Activated T-cell treated with anti-CD3 and anti-CD28 coated beads, Interleukin-2, amount 50 U/mL, for 4 hours (primary cell): Measurements from ENCODE around the gene TMEM213. TPM values are rescaled to one million over a fixed set of nuclear protein-coding genes. Genes with fewer than 3 reads are reported as not detected.

Source experiments
- ATAC-seq, 2 donors: fragments of 200-7000 bp; cut with Tn5 transposase; one replicate each; pipeline ENCODE4 v1.10.0; 2021
- DNase-seq: peaks from one replicate; pipeline ENCODE4 v3.0.0-alpha.2; 2020
- H3K27me3 Mint-ChIP-seq: one replicate; pipeline ENCODE4 v1.8.0; 2021; ENCODE audit warnings: low read depth, mixed read lengths
- H3K36me3 Mint-ChIP-seq: one replicate; pipeline ENCODE4 v1.8.0; 2022; ENCODE audit warnings: mixed read lengths; ENCODE audit not compliant: insufficient read depth
- H3K4me1 Mint-ChIP-seq: one replicate; pipeline ENCODE4 v1.8.0; 2021; ENCODE audit warnings: low read depth, mixed read lengths
- H3K4me3 Mint-ChIP-seq: one replicate; pipeline ENCODE4 v1.8.0; 2021; ENCODE audit warnings: mild to moderate bottlenecking, moderate library complexity, mixed read lengths
- H3K9me3 Mint-ChIP-seq: one replicate; pipeline ENCODE4 v1.8.0; 2021; ENCODE audit warnings: mixed read lengths
- total RNA-seq, 3 donors: library from RNA; stranded (reverse); gene quantifications; one replicate each; pipeline ENCODE4 v1.2.1, GENCODE V29; 2021

TMEM213 gene
- total RNA-seq, 3 donors from 2014 or later: not detected

- Mint-ChIP-seq H3K36me3 (no peaks in the 10 kb centered on the region), H3K4me1 (no peaks in the 10 kb centered on the region), H3K9me3 (no peaks in the 10 kb centered on the region), H3K4me3 (no peak overlapping the region), H3K27me3 (peaks cover 13% of the 10 kb centered on the region)
- ATAC-seq: no peak
- DNase-seq: no peak
Measured at GRCh38 chr7:138842111-138842510, 44.3 kb downstream of the TMEM213 start.

DNA sequence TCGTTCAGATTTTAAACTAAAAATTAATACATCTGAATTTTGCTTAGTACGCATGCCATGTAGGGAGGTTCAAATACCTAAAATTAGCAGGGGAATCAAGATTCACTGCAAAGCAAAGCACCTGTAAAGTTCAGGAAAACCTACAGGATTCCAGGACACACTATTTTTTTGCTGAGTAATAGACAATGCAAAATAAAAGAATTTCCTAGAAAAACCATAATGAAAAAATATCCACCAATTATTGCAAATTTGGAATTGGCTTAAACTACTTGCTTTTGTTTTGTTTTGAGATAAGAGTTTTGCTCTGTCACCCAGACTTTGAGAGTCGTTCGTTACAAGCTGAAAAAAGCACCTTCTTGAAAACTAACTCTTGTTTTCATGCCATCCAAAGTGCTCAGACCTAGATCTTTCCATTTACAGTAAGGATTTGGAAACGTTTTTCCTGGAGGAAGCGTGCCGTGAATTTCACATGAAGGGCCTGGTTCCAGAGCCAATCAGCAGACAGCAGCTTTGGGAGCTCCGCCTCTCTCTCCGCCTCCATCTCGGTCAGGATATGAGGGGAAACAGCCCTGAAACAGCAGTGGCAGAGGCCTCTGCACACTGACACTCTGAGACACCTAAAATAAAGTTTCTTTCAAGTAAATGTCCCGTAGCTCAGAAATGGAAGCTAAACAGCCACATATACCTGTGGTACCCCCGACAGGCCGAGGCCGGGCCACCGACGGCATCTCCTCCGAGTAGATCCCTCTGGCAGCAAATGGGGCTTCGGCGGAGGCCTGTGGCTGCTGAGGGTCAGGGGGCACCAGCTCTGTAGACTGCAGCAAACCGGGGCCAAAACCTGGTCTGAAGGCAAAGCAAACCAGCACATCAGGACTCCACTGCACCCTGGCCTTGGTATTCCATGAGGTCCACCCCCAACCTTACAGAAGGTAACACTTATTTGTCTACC lies 46.1 kb downstream of the TMEM213 start:
- Mint-ChIP-seq H3K4me1 (no peaks in the 10 kb centered on the region), H3K4me3 (no peak overlapping the region), H3K36me3 (no peaks in the 10 kb centered on the region), H3K9me3 (no peaks in the 10 kb centered on the region), H3K27me3 (peaks cover 13% of the 10 kb centered on the region)
- no peak for ATAC-seq
- no peak for DNase-seq

- Mint-ChIP-seq H3K27me3 (peaks cover 4% of the 10 kb centered on the region), H3K9me3 (peaks cover 5% of the 10 kb centered on the region), H3K4me1 (no peaks in the 10 kb centered on the region), H3K36me3 (no peaks in the 10 kb centered on the region), H3K4me3 (no peak overlapping the region)
- ATAC-seq: no peak
- no peak for DNase-seq
Measured at GRCh38 chr7:138845711-138846110, 47.9 kb downstream of the TMEM213 start.

- Mint-ChIP-seq H3K36me3 (no peaks in the 10 kb centered on the region), H3K4me3 (no peak overlapping the region), H3K4me1 (no peaks in the 10 kb centered on the region), H3K27me3 (peaks cover 3% of the 10 kb centered on the region), H3K9me3 (peaks cover 5% of the 10 kb centered on the region)
- no peak for DNase-seq
- no peak for ATAC-seq
Measured at GRCh38 chr7:138848056-138848980, 50.5 kb downstream of the TMEM213 start.

- Mint-ChIP-seq H3K36me3 (no peaks in the 10 kb centered on the region), H3K9me3 (peaks cover 5% of the 10 kb centered on the region), H3K4me3 (no peak overlapping the region), H3K27me3 (peaks cover 3% of the 10 kb centered on the region), H3K4me1 (no peaks in the 10 kb centered on the region)
- no peak for ATAC-seq
- no peak for DNase-seq
Measured at GRCh38 chr7:138849701-138850100, 51.9 kb downstream of the TMEM213 start.

- H3K4me1 Mint-ChIP-seq: no peaks in the 10 kb centered on the region
Measured at GRCh38 chr7:138852469-138852868, 54.7 kb downstream of the TMEM213 start.

DNA sequence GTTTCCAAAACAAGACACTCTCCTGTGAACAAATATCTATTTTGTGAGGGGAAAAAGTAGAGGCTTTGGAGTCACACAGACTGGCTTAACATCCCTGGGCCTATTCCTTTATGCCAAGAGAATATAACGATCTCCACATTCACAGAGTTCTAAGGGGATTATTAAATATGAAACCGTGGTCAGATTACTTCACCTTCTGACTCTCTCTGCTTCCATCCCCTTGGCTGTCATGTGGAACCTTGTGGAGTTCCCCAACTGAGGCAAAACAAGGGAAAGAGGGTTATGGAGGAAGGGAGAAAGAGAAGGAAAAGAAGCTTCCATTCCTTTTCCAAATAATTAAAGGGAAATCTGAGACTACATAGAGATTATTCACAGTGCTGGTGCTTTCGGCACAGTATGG lies 55.7 kb downstream of the TMEM213 start:
- Mint-ChIP-seq H3K9me3 (peaks cover 18% of the 10 kb centered on the region), H3K4me1 (no peaks in the 10 kb centered on the region), H3K36me3 (peaks cover 2% of the 10 kb centered on the region), H3K27me3 (peaks cover 2% of the 10 kb centered on the region), H3K4me3 (no peak overlapping the region)
- DNase-seq (no peak), ATAC-seq (no peak)

More at GRCh38 chr7:138852469-138852868, 54.7 kb downstream of the TMEM213 start:
- H3K36me3 Mint-ChIP-seq: no peaks in the 10 kb centered on the region
- H3K9me3 Mint-ChIP-seq: peaks cover 9% of the 10 kb centered on the region
- no peak for ATAC-seq
- DNase-seq: no peak
- no peak overlapping the region for H3K4me3 Mint-ChIP-seq
- peaks cover 2% of the 10 kb centered on the region for H3K27me3 Mint-ChIP-seq

GRCh38 chr7:138854115-138854645 lies 56.4 kb downstream of the TMEM213 start:
- DNase-seq (no peak), ATAC-seq (no peak)
- Mint-ChIP-seq H3K9me3 (peaks cover 19% of the 10 kb centered on the region), H3K27me3 (peaks cover 2% of the 10 kb centered on the region), H3K4me1 (no peaks in the 10 kb centered on the region), H3K36me3 (peaks cover 3% of the 10 kb centered on the region), H3K4me3 (no peak overlapping the region)

- H3K4me1 Mint-ChIP-seq: no peaks in the 10 kb centered on the region
Measured at GRCh38 chr7:138857728-138858127, 59.9 kb downstream of the TMEM213 start.

GRCh38 chr7:138861051-138861450 lies 63.3 kb downstream of the TMEM213 start:
- peaks cover 2% of the 10 kb centered on the region for H3K27me3 Mint-ChIP-seq
- peaks cover 13% of the 10 kb centered on the region for H3K4me1 Mint-ChIP-seq
- H3K4me3 Mint-ChIP-seq: no peak overlapping the region
- H3K9me3 Mint-ChIP-seq: peaks cover 14% of the 10 kb centered on the region
- DNase-seq (no peak), ATAC-seq (no peak)
- H3K36me3 Mint-ChIP-seq: peaks cover 3% of the 10 kb centered on the region

More at GRCh38 chr7:138857728-138858127, 59.9 kb downstream of the TMEM213 start:
- DNase-seq: no peak
- H3K27me3 Mint-ChIP-seq: peaks cover 2% of the 10 kb centered on the region
- no peak overlapping the region for H3K4me3 Mint-ChIP-seq
- H3K36me3 Mint-ChIP-seq: peaks cover 3% of the 10 kb centered on the region
- H3K9me3 Mint-ChIP-seq: peaks cover 14% of the 10 kb centered on the region
- ATAC-seq: no peak

DNA sequence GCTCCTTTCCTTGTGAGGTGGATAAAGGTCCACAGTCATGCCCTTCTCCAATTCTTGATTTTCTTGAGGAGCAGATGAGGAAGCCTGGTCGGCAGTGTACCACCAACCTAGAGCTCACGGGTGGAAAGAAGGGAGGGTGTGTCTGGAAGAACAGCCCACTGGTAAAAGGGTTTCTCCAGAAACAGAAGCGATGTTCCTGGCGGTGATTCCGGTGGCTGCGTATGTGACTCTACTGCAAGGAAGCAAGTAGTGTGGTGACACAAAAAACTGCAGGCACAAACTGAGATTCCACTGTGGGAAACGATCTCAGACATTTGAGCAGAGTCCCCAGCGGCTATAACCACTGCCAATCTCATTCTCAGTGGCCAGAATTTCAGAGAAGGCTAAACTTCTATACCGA lies 66.1 kb downstream of the TMEM213 start:
- no peaks in the 10 kb centered on the region for H3K36me3 Mint-ChIP-seq
- no peak overlapping the region for H3K4me3 Mint-ChIP-seq
- no peaks in the 10 kb centered on the region for H3K9me3 Mint-ChIP-seq
- DNase-seq (no peak), ATAC-seq (no peak)
- peaks cover 2% of the 10 kb centered on the region for H3K27me3 Mint-ChIP-seq
- peaks cover 13% of the 10 kb centered on the region for H3K4me1 Mint-ChIP-seq

DNA sequence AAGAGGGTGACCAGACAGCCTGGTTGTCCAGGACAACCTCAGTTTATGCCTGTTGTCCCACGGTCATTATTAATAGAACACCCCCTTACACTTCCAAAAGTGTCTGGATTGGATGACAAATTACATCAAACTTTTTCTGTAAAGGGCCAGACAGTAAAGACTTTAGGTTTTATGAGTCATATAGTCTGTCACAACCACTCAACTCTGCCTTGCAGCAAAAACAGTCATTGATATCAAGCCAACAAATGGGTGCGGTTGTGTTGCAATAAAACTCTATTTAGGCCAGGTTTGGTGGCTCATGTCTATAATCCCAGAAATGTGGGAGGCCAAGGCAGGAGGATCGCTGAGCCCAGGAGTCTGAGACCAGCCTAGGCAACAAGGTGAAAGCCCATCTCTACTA lies 66.9 kb downstream of the TMEM213 start:
- no peaks in the 10 kb centered on the region for H3K9me3 Mint-ChIP-seq
- peak; percentile 71 to 77 for ATAC-seq
- H3K4me1 Mint-ChIP-seq: peaks cover 13% of the 10 kb centered on the region
- H3K4me3 Mint-ChIP-seq: no peak overlapping the region
- H3K36me3 Mint-ChIP-seq: no peaks in the 10 kb centered on the region
- H3K27me3 Mint-ChIP-seq: peaks cover 4% of the 10 kb centered on the region
- DNase-seq: no peak

GRCh38 chr7:138865843-138866242 lies 68.0 kb downstream of the TMEM213 start:
- Mint-ChIP-seq H3K4me3 (no peak overlapping the region), H3K36me3 (no peaks in the 10 kb centered on the region), H3K4me1 (peaks cover 13% of the 10 kb centered on the region), H3K9me3 (no peaks in the 10 kb centered on the region), H3K27me3 (peaks cover 4% of the 10 kb centered on the region)
- ATAC-seq (peak; percentile 45 to 46), DNase-seq (peak; percentile 42)

DNA sequence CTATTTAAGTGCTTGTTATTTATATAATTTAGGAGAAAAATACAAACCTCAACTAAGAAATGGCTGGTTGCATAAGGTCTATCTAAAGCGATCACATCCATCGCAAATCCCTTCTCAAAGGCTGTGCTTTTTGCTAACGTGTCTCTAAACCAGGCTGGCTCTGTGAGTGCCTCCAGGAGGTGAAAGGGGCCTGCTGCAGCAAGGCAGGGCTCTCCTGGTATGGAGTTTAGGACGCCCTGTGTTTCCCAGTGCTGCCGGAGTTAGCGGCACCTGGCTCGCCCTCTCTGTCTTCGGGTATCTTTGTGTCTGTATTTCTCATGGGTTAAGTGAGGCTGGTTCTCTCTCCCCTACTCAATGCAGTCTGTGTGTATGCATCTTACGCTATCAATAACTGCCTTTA lies 68.6 kb downstream of the TMEM213 start:
- H3K4me1 Mint-ChIP-seq: peaks cover 13% of the 10 kb centered on the region
- H3K27me3 Mint-ChIP-seq: peaks cover 7% of the 10 kb centered on the region
- ATAC-seq: no peak
- H3K9me3 Mint-ChIP-seq: no peaks in the 10 kb centered on the region
- no peaks in the 10 kb centered on the region for H3K36me3 Mint-ChIP-seq
- no peak overlapping the region for H3K4me3 Mint-ChIP-seq
- no peak for DNase-seq
